K562 (cell line): Measurements from ENCODE around the gene FNBP1. TPM values are rescaled to one million over a fixed set of nuclear protein-coding genes. Genes with fewer than 3 reads are reported as not detected.

Experiments
- ATAC-seq: fragments of 200-7000 bp; cut with Tn5 transposase; 3 replicates; pipeline ENCODE4 v1.9.1; 2020; ENCODE audit warnings: moderate library complexity
- BruUV-seq: library from RNA; stranded (reverse); fragments of 400-500 nt; replicated peaks from 2 replicates; lab custom pipeline; 2021; lab: Mats Ljungman, UMichigan
- CTCF ChIA-PET: fragments of 300-600 bp; formaldehyde crosslinking; extraction: SDS; loops from one replicate; lab custom pipeline; 2021; ENCODE audit warnings: low intra/inter-chr PET ratio; lab: Yijun Ruan, JAX
- POLR2A ChIA-PET: fragments of 300-600, 350-650 bp; sonication (Branson Sonifier 250); formaldehyde crosslinking; extraction: SDS; loops from one replicate; lab custom pipeline; 2021; ENCODE audit warnings: antibody characterized with exemption, inconsistent platforms; lab: Yijun Ruan, JAX
- DNase-seq, 4 experiments: peaks; one replicate each; pipeline versions ENCODE4 v3.0.0 to v3.0.0-alpha.2; 2011 to 2018; ENCODE audit warnings: low spot score in 3 of 4, mixed read lengths in 3 of 4; ENCODE audit errors: extremely low read depth in 1 of 4
- FAIRE-seq: peaks from 2 replicates; lab custom pipeline; 2011; peaks lifted over from hg19 to GRCh38; lab: Jason Lieb, UNC
- H2AFZ ChIP-seq: 2 replicates; pipeline ENCODE4 v1.6.0; 2011; ENCODE audit warnings: low read depth, low read length, control low read depth, inconsistent platforms
- H3K27ac ChIP-seq: fragments of 200-600 bp; 3 replicates; pipeline ENCODE4 v1.8.0; 2011; ENCODE audit warnings: low read depth, mild to moderate bottlenecking, control low read depth, inconsistent platforms, low read length, moderate library complexity, mixed read lengths; ENCODE audit errors: extremely low read depth
- H3K27me3 ChIP-seq, 2 experiments: fragments of 300-600 bp in 1 of 2; 2 replicates in 1 of 2; 3 replicates in 1 of 2; pipeline versions ENCODE4 v1.6.0 to v1.8.0; 2011; ENCODE audit warnings: inconsistent platforms in 2 of 2, low read length in 2 of 2, mild to moderate bottlenecking in 1 of 2, mixed read lengths in 1 of 2, moderate library complexity in 1 of 2; ENCODE audit not compliant: control insufficient read depth in 2 of 2, insufficient read depth in 2 of 2
- H3K36me3 ChIP-seq: fragments of 300-600 bp; 3 replicates; pipeline ENCODE4 v1.8.0; 2011; ENCODE audit warnings: mild to moderate bottlenecking, low read length, inconsistent platforms; ENCODE audit not compliant: control insufficient read depth, insufficient read depth
- H3K4me1 ChIP-seq, 2 experiments: fragments of 200-600 bp in 1 of 2; replicated peaks in 1 of 2; 2 replicates in 1 of 2; 3 replicates in 1 of 2; pipeline versions ENCODE4 v1.5.1 to v1.8.0; 2011; ENCODE audit warnings: inconsistent platforms in 2 of 2, low read length in 2 of 2, mild to moderate bottlenecking in 1 of 2, mixed read lengths in 1 of 2, moderate library complexity in 1 of 2; ENCODE audit not compliant: control insufficient read depth in 2 of 2, insufficient read depth in 2 of 2
- H3K4me2 ChIP-seq: 2 replicates; pipeline ENCODE4 v1.6.1; 2011; ENCODE audit warnings: low read length, control low read depth, inconsistent platforms, mixed read lengths; ENCODE audit not compliant: insufficient read depth
- H3K4me3 ChIP-seq: fragments of 200-600 bp; sonication (generic), shearing (Covaris generic); 2 replicates; pipeline ENCODE4 v1.5.1; 2016; ENCODE audit warnings: control low read depth, inconsistent platforms
- H3K79me2 ChIP-seq: fragments of 200-600 bp; 3 replicates; pipeline ENCODE4 v1.8.0; 2011; ENCODE audit warnings: low read length, inconsistent platforms; ENCODE audit not compliant: control insufficient read depth, insufficient read depth
- H3K9ac ChIP-seq, 2 experiments: 2 replicates each; pipeline versions ENCODE4 v1.6.0 to v1.6.1; 2011; ENCODE audit warnings: low read depth in 2 of 2, low read length in 2 of 2, control low read depth in 1 of 2, inconsistent platforms in 1 of 2, mild to moderate bottlenecking in 1 of 2, mixed read lengths in 1 of 2; ENCODE audit not compliant: insufficient read depth in 1 of 2
- H3K9me1 ChIP-seq: one replicate; pipeline ENCODE4 v1.6.0; 2011; ENCODE audit warnings: inconsistent platforms, mild to moderate bottlenecking, low read length, moderate library complexity; ENCODE audit not compliant: control insufficient read depth, insufficient read depth
- H3K9me3 ChIP-seq: replicated peaks from 2 replicates; pipeline ENCODE4 v1.5.1; 2011; ENCODE audit warnings: low read depth, low read length, inconsistent platforms; ENCODE audit not compliant: control insufficient read depth, insufficient read depth
- H4K20me1 ChIP-seq: replicated peaks from 2 replicates; pipeline ENCODE4 v1.6.1; 2011; ENCODE audit warnings: low read length, inconsistent platforms, mixed read lengths; ENCODE audit not compliant: control insufficient read depth, insufficient read depth
- ARID1B ChIP-seq: fragments of 450-650 bp; IDR thresholded peaks from 2 replicates; pipeline ENCODE4 v1.6.1; 2016; ENCODE audit warnings: antibody characterized with exemption, mild to moderate bottlenecking, inconsistent platforms
- CBFB ChIP-seq: sonication (generic); formaldehyde crosslinking; IDR thresholded peaks from 2 replicates; pipeline ENCODE4 v1.4.0; 2020; ENCODE audit warnings: mild to moderate bottlenecking, missing genetic modification reagents
- FOXM1 ChIP-seq, 2 experiments: fragments of 450-650 bp in 1 of 2; sonication (generic) in 1 of 2; formaldehyde crosslinking in 1 of 2; IDR thresholded peaks; 2 replicates each; pipeline versions ENCODE4 v1.6.1 to v1.9.0; 2017 to 2022; ENCODE audit warnings: low read depth in 2 of 2, mild to moderate bottlenecking in 2 of 2, missing genetic modification reagents in 1 of 2, moderate library complexity in 1 of 2
- GATA2 ChIP-seq: sonication (generic); formaldehyde crosslinking; IDR thresholded peaks from 2 replicates; pipeline ENCODE4 v1.4.0; 2020; ENCODE audit warnings: mild to moderate bottlenecking, missing genetic modification reagents
- HNRNPH1 ChIP-seq: fragments of 200-400 bp; formaldehyde crosslinking; optimal IDR thresholded peaks from 2 replicates; pipeline ENCODE3; 2017; ENCODE audit warnings: low read depth, mild to moderate bottlenecking, low read length, moderate library complexity
- HNRNPUL1 ChIP-seq: fragments of 200-400 bp; formaldehyde crosslinking; IDR thresholded peaks from 2 replicates; pipeline ENCODE4 v1.6.1; 2017; ENCODE audit warnings: low read length
- JUN ChIP-seq, 2 experiments: sonication (generic) in 1 of 2; formaldehyde crosslinking in 1 of 2; IDR thresholded peaks; 2 replicates each; pipeline versions ENCODE4 v1.6.1 to v1.8.0; 2012 to 2022; ENCODE audit warnings: borderline replicate concordance in 2 of 2, mild to moderate bottlenecking in 2 of 2, improper control_type of control experiment in 1 of 2, low read depth in 1 of 2, low read length in 1 of 2, missing genetic modification reagents in 1 of 2
- MEIS2 ChIP-seq: fragments of 450-650 bp; IDR thresholded peaks from 2 replicates; pipeline ENCODE4 v1.6.1; 2014; ENCODE audit warnings: mild to moderate bottlenecking; ENCODE audit not compliant: partially characterized antibody
- MXD1 ChIP-seq: fragments of 250-450 bp; sonication (Bioruptor Pico); IDR thresholded peaks from 2 replicates; pipeline ENCODE4 v1.8.0; 2021; ENCODE audit warnings: borderline replicate concordance, mild to moderate bottlenecking, moderate library complexity; ENCODE audit not compliant: poor library complexity, severe bottlenecking
- OTX1 ChIP-seq: fragments of 450-650 bp; formaldehyde crosslinking; IDR thresholded peaks from 2 replicates; pipeline ENCODE4 v1.4.0; 2022; ENCODE audit warnings: mild to moderate bottlenecking
- POLR3G ChIP-seq: IDR thresholded peaks from 2 replicates; pipeline ENCODE4 v1.6.1; 2011; ENCODE audit not compliant: insufficient read length, insufficient replicate concordance; ENCODE audit errors: extremely low read depth
- PTBP1 ChIP-seq: fragments of 200-400 bp; formaldehyde crosslinking; IDR thresholded peaks from 2 replicates; pipeline ENCODE4 v1.6.1; 2017; ENCODE audit warnings: low read depth, low read length
- PYGO2 ChIP-seq: fragments of 450-650 bp; IDR thresholded peaks from 2 replicates; pipeline ENCODE4 v1.6.1; 2016; ENCODE audit warnings: mild to moderate bottlenecking, missing genetic modification characterization, moderate library complexity, missing compliant biosample characterization
- RBM25 ChIP-seq: fragments of 200-400 bp; formaldehyde crosslinking; IDR thresholded peaks from 2 replicates; pipeline ENCODE4 v1.6.1; 2018; ENCODE audit warnings: low read length, low read depth, moderate library complexity; ENCODE audit not compliant: severe bottlenecking
- RFX1 ChIP-seq: fragments of 450-650 bp; IDR thresholded peaks from 2 replicates; pipeline ENCODE4 v1.6.1; 2016; ENCODE audit warnings: mild to moderate bottlenecking, moderate library complexity
- SP2 ChIP-seq: IDR thresholded peaks from 2 replicates; pipeline ENCODE4 v1.6.1; 2011; ENCODE audit warnings: mild to moderate bottlenecking, low read depth, low read length, moderate library complexity; ENCODE audit not compliant: poor library complexity, severe bottlenecking; ENCODE audit errors: extremely low read depth
- ZNF184 ChIP-seq: sonication (generic); formaldehyde crosslinking; IDR thresholded peaks from 2 replicates; pipeline ENCODE4 v1.5.0; 2020; ENCODE audit warnings: missing genetic modification reagents
- WGBS: fragments of 100-300 bp; shearing (Covaris generic); methylation state at CpG from one replicate; pipeline ENCODE4 v1.1.6; 2016; ENCODE audit warnings: low coverage, mixed read lengths; ENCODE audit not compliant: insufficient coverage; ENCODE audit errors: missing lambda C conversion rate; 5-methylcytosine and 5-hydroxymethylcytosine counted together
- in situ Hi-C: fragments of 300-500 bp; cut with MboI; formaldehyde crosslinking; loops from 4 replicates; pipeline ENCODE4 v1.15.0; 2018; ENCODE audit warnings: inconsistent platforms, mixed read lengths
- intact Hi-C: fragments of 100-400 bp; cut with micrococcal nuclease; formaldehyde crosslinking; loops from 2 replicates; pipeline ENCODE4 v1.14.2; 2022
- polyA plus RNA-seq, 8 experiments: library from polyadenylated mRNA; depleted of rRNA in 4 of 8; stranded (reverse) in 5 of 8; unstranded in 3 of 8; fragments of >200 nt; fragmentation: Nextera tagmentation in 2 of 8; fragmentation: Illumina TruSeq in 1 of 8; extraction: Ambion mirVana in 2 of 8; extraction: Trizol in 1 of 8; gene quantifications; 2 replicates each; pipeline versions ENCODE4 v1.2.1 to v1.2.3, GENCODE V29; 2011 to 2014; ENCODE audit warnings: inconsistent platforms in 1 of 8, missing spikeins in 1 of 8
- total RNA-seq, 7 experiments: library from RNA; depleted of rRNA in 6 of 7; stranded (reverse); fragments of >200 nt in 6 of 7; fragmentation: Illumina TruSeq in 2 of 7; extraction: Trizol in 2 of 7; gene quantifications; 2 replicates each; pipeline versions ENCODE4 v1.2.1 to v1.2.3, GENCODE V29; 2011 to 2021; ENCODE audit warnings: low replicate concordance in 1 of 7
- TF ChIP-seq, protein P1 (sequence below): sonication (generic); formaldehyde crosslinking; IDR thresholded peaks from 2 replicates; pipeline ENCODE4 v1.8.0; 2023; ENCODE audit warnings: mild to moderate bottlenecking, missing genetic modification reagents
- TF ChIP-seq, protein P2 (sequence below): fragments of 450-650 bp; formaldehyde crosslinking; IDR thresholded peaks from 2 replicates; pipeline ENCODE4 v1.4.0; 2022; ENCODE audit warnings: mild to moderate bottlenecking, moderate library complexity

The FNBP1 gene
- total and polyA plus RNA-seq, 9 of the 15 experiments (the other 6 are each of a cell fraction or from before 2014, with no cell fraction given) = 1.8 to 14.9 (median 7.6) TPM

DNA sequence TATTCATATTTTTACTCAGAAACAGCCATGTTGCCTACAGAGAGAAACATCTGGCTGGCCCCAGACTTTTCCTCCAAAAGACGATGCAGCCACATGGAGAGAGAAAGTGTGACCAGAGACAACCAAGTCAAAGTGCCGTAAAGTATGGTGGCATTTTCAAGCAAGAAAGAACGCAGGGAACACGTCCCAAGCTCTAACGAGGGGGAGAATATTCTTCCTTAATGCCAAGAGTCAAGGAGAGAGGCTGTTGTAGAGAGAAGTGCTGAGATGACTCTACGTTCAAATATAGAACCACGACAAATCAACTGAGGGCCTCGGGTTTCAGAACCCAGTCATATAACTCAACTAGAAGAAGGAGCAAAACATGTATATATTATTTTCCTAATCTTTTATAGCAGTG is 55.9 kb downstream of the FNBP1 start:
- intact Hi-C loops (no loop called here), in situ Hi-C loops (no loop called here)
- Histone ChIP-seq H3K27ac (no peak overlapping the region), H3K9me3 (no peaks in the 10 kb centered on the region), H3K4me1 (peaks cover 0 to 3% of the 10 kb centered on the region in 2 experiments; a peak in 4 of 5 replicates), H3K79me2 (no peaks in the 10 kb centered on the region), H3K9me1 (no peaks in the 10 kb centered on the region), H3K4me2 (no peak overlapping the region), H3K36me3 (no peaks in the 10 kb centered on the region), H4K20me1 (no peaks in the 10 kb centered on the region), H3K27me3 (no peaks in the 10 kb centered on the region), H3K4me3 (no peak overlapping the region), H3K9ac (no peak overlapping the region), H2AFZ (0 out of 2 replicates have a peak overlapping the region, but pooled peaks have one; percentile 19)
- no peak for DNase-seq
- CTCF ChIA-PET = no interaction called here
- no TSS peak for BruUV-seq
- FAIRE-seq = no peak
- WGBS = 51% methylated on average over 7 of the region's 8 CpGs
- POLR2A ChIA-PET = no interaction called here
- ATAC-seq = no peak
- TF ChIP-seq JUN (IDR thresholded peaks at IDR 0.05; ENCODE audit: borderline replicate concordance, low read depth, low read length) = no peak
- no peak for TF ChIP-seq JUN (CRISPR knock-in tag; IDR thresholded peaks at IDR 0.05; ENCODE audit: borderline replicate concordance)
- TF ChIP-seq ZNF184 = no peak
- no peak for TF ChIP-seq RFX1
- TF ChIP-seq ARID1B = no peak
- no peak for TF ChIP-seq MEIS2
- TF ChIP-seq CBFB = no peak
- TF ChIP-seq, protein P1, sequence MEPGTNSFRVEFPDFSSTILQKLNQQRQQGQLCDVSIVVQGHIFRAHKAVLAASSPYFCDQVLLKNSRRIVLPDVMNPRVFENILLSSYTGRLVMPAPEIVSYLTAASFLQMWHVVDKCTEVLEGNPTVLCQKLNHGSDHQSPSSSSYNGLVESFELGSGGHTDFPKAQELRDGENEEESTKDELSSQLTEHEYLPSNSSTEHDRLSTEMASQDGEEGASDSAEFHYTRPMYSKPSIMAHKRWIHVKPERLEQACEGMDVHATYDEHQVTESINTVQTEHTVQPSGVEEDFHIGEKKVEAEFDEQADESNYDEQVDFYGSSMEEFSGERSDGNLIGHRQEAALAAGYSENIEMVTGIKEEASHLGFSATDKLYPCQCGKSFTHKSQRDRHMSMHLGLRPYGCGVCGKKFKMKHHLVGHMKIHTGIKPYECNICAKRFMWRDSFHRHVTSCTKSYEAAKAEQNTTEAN (CRISPR knock-in tag) = no peak
- no peak for TF ChIP-seq SP2
- TF ChIP-seq RBM25 = no peak
- no peak for TF ChIP-seq HNRNPH1
- no peak for TF ChIP-seq PYGO2 (tag)
- no peak for TF ChIP-seq MXD1 (CRISPR knock-in tag)
- no peak for TF ChIP-seq HNRNPUL1
- TF ChIP-seq, protein P2, sequence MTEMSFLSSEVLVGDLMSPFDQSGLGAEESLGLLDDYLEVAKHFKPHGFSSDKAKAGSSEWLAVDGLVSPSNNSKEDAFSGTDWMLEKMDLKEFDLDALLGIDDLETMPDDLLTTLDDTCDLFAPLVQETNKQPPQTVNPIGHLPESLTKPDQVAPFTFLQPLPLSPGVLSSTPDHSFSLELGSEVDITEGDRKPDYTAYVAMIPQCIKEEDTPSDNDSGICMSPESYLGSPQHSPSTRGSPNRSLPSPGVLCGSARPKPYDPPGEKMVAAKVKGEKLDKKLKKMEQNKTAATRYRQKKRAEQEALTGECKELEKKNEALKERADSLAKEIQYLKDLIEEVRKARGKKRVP (CRISPR knock-in tag) = no peak
- no peak for TF ChIP-seq OTX1 (CRISPR knock-in tag)
- no peak for TF ChIP-seq PTBP1
- TF ChIP-seq POLR3G = no peak
- no peak for TF ChIP-seq GATA2
- no peak for TF ChIP-seq FOXM1 (IDR thresholded peaks at IDR 0.05; ENCODE audit: low read depth)
- no peak for TF ChIP-seq FOXM1 (CRISPR knock-in tag; IDR thresholded peaks at IDR 0.05; ENCODE audit: low read depth)
